Measurements from ENCODE around the gene WEE2.
A peak's percentile ranks its signal among the peaks of the same experiment; 100 is the strongest.

Gene WEE2

DNA sequence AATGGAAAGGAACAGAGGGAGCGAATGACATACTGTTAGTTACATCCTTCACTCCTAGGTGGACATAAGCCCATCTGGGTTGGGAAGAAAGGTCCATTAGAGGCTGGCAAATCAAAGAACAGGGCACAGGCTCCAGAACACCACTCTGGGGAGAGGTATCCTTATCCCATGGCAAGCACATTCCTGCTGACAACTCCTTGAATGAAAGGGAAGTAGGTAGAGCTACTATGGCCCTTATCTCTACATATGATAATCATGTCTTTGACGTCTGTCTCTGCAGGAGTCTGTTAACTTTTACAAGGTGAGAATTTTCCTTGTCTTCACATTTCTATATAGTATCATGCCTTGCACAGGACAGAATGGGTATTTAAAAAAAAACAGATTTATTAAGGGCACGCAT is 16.6 kb upstream of the WEE2 start:
- Histone ChIP-seq H3K9ac (ENCODE audit: low read depth, low read length) (no peak overlapping the region), H3K9me3 (ENCODE audit: insufficient read depth, low read depth, low read length) (no peaks in the 10 kb centered on the region), H3K27ac (ENCODE audit: low read depth, low read length) (no peak overlapping the region), H3K4me1 (ENCODE audit: insufficient read depth, low read length) (peaks cover 4% of the 10 kb centered on the region; the same call in 1 of the 2 replicates), H3K27me3 (ENCODE audit: insufficient read depth, low read length) (no peaks in the 10 kb centered on the region), H3K36me3 (ENCODE audit: insufficient read depth, low read length) (no peaks in the 10 kb centered on the region), H3K4me3 (ENCODE audit: low read length) (no peak overlapping the region)
- 89% methylated on average over 1 of the region's 3 CpGs for WGBS

DNA sequence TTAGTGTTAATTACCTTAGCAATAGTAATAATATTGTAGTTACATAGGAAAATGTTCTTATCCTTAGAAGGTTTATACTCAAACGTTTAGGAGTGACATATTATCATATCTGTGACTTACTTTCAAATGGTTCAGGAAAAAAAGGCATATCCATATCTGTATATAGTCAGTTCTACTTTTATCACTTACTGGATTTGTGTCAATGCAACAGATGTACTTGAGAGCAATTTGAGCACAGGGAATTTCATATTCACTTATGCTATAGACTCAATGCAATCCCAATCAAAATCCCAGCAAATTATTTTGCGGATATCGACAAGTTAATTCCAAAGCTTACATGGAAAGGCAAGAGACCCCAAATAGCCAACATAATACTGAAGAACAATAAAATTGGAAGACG is 16.2 kb upstream of the WEE2 start:
- H3K4me1 ChIP-seq (ENCODE audit: insufficient read depth, low read length) = peaks cover 7% of the 10 kb centered on the region
- H3K4me3 ChIP-seq (ENCODE audit: low read length) = no peak overlapping the region
- no peaks in the 10 kb centered on the region for H3K36me3 ChIP-seq (ENCODE audit: insufficient read depth, low read length)
- H3K9me3 ChIP-seq (ENCODE audit: insufficient read depth, low read depth, low read length) = no peaks in the 10 kb centered on the region
- no peaks in the 10 kb centered on the region for H3K27me3 ChIP-seq (ENCODE audit: insufficient read depth, low read length)
- H3K9ac ChIP-seq (ENCODE audit: low read depth, low read length) = no peak overlapping the region
- no peak overlapping the region for H3K27ac ChIP-seq (ENCODE audit: low read depth, low read length)
- 98% methylated on average over 2 of the region's 4 CpGs for WGBS

DNA sequence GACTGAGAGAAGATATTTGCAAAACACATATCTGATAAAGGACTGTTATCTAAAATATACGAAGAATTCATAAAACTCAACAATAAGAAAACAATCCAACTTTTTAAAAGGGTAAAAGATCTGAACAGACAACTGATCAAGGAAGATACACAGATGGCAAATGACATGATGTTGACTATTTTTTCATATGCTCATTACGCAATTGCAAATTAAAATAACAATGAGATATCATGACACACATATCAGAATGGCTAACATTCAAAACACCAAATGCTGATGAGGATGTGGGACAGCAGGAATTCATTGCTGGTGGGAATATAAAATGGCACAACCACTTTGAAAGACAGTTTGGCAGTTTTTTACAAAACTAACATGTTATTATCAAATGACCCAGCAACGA is 15.1 kb upstream of the WEE2 start:
- peaks cover 18% of the 10 kb centered on the region for H3K4me1 ChIP-seq (ENCODE audit: insufficient read depth, low read length)
- H3K36me3 ChIP-seq (ENCODE audit: insufficient read depth, low read length) = no peaks in the 10 kb centered on the region
- WGBS = 100% methylated on average over 3 of the region's 3 CpGs
- no peak overlapping the region for H3K9ac ChIP-seq (ENCODE audit: low read depth, low read length)
- H3K9me3 ChIP-seq (ENCODE audit: insufficient read depth, low read depth, low read length) = no peaks in the 10 kb centered on the region
- no peaks in the 10 kb centered on the region for H3K27me3 ChIP-seq (ENCODE audit: insufficient read depth, low read length)
- H3K27ac ChIP-seq (ENCODE audit: low read depth, low read length) = no peak overlapping the region
- no peak overlapping the region for H3K4me3 ChIP-seq (ENCODE audit: low read length)

DNA sequence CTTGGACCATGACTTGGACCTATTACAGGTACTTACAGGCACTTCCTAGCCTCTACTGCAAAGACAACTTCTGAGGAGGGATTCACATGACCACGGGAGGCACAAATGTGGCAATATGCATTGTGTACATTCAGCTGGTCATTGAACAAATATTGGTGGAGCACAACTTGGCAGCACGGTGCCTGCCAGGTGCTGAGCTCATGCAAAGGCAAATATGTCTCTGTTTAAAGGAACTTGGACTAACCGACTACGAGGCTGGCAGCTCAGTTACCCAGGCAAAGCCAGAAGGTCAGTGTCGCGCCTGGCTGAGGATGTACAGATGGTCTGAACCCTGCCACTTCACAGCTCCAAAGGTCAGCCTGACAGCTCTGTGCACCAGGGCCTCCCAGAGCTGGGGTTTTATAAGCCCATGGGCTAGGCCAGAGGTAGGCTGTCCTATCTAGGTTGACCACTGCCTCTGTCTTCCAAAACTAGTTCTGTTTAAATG is 12.3 kb upstream of the WEE2 start:
- 95% methylated on average over 6 of the region's 6 CpGs for WGBS
- no peaks in the 10 kb centered on the region for H3K36me3 ChIP-seq (ENCODE audit: insufficient read depth, low read length)
- no peak overlapping the region for H3K4me3 ChIP-seq (ENCODE audit: low read length)
- H3K9ac ChIP-seq (ENCODE audit: low read depth, low read length) = no peak overlapping the region
- no peaks in the 10 kb centered on the region for H3K9me3 ChIP-seq (ENCODE audit: insufficient read depth, low read depth, low read length)
- H3K27me3 ChIP-seq (ENCODE audit: insufficient read depth, low read length) = 0 out of 2 replicates have a peak, but pooled peaks cover 4% of the 10 kb centered on the region
- H3K4me1 ChIP-seq (ENCODE audit: insufficient read depth, low read length) = peaks cover 27% of the 10 kb centered on the region
- H3K27ac ChIP-seq (ENCODE audit: low read depth, low read length) = no peak overlapping the region

DNA sequence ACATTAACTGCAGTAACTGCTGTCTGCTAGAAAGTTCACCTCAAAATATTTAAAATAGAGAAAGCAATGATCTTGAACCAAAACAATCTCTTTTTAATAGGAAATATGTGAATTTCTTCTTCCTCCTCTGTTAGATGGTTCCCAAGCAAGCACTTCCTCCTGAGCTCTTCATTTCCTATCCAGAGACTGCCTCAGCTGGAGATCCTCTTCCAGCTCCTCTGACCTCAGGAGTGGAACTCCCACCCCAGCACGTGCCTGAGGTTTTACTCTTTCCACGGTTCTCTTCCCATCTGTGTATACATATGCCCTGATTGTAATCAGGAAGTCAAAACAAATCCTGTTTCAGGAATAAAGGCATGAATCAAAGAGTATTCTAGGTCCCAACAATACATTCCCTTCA is 11.8 kb upstream of the WEE2 start:
- H3K9me3 ChIP-seq (ENCODE audit: insufficient read depth, low read depth, low read length) = no peaks in the 10 kb centered on the region
- H3K27me3 ChIP-seq (ENCODE audit: insufficient read depth, low read length) = 0 out of 2 replicates have a peak, but pooled peaks cover 6% of the 10 kb centered on the region
- H3K27ac ChIP-seq (ENCODE audit: low read depth, low read length) = no peak overlapping the region
- H3K4me1 ChIP-seq (ENCODE audit: insufficient read depth, low read length) = peaks cover 27% of the 10 kb centered on the region
- WGBS = 96% methylated on average over 2 of the region's 2 CpGs
- no peak overlapping the region for H3K9ac ChIP-seq (ENCODE audit: low read depth, low read length)
- no peak overlapping the region for H3K4me3 ChIP-seq (ENCODE audit: low read length)
- H3K36me3 ChIP-seq (ENCODE audit: insufficient read depth, low read length) = no peaks in the 10 kb centered on the region

DNA sequence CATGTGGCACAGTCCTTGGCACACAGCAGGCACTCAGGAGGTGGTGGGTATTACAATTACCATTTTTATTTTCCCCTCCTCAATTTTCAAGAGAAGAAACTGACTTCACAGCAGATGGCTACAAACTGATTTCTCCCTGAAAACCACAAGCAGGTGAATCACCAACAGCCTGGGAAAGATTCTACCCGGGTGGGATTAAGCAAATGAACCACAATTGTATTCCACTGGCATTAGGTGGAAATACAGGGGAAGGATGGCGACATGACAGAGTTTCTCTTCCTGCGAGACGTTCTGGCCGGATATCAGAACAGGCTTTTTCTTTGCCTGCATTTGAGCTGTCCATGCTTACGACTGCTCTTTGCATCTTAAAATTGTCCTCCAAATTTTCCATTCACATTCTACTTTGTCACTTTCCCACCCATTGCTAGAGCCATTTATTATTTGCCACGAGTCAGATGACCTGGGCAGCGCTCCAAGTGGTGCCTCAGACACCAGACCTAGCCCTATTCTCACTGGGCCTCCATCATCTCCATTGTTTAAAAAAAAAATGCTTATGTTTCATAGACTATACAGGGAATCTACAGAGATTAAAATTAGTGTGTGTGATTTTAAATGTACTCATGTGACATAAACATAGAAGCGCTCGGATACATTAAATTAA is 10.8 kb upstream of the WEE2 start:
- H3K9me3 ChIP-seq (ENCODE audit: insufficient read depth, low read depth, low read length) = no peaks in the 10 kb centered on the region
- no peak overlapping the region for H3K9ac ChIP-seq (ENCODE audit: low read depth, low read length)
- no peaks in the 10 kb centered on the region for H3K36me3 ChIP-seq (ENCODE audit: insufficient read depth, low read length)
- no peak overlapping the region for H3K27ac ChIP-seq (ENCODE audit: low read depth, low read length)
- WGBS = 83% methylated on average over 10 of the region's 10 CpGs
- H3K27me3 ChIP-seq (ENCODE audit: insufficient read depth, low read length) = peaks cover 8% of the 10 kb centered on the region
- no peak overlapping the region for H3K4me3 ChIP-seq (ENCODE audit: low read length)
- peaks cover 23% of the 10 kb centered on the region for H3K4me1 ChIP-seq (ENCODE audit: insufficient read depth, low read length)

DNA sequence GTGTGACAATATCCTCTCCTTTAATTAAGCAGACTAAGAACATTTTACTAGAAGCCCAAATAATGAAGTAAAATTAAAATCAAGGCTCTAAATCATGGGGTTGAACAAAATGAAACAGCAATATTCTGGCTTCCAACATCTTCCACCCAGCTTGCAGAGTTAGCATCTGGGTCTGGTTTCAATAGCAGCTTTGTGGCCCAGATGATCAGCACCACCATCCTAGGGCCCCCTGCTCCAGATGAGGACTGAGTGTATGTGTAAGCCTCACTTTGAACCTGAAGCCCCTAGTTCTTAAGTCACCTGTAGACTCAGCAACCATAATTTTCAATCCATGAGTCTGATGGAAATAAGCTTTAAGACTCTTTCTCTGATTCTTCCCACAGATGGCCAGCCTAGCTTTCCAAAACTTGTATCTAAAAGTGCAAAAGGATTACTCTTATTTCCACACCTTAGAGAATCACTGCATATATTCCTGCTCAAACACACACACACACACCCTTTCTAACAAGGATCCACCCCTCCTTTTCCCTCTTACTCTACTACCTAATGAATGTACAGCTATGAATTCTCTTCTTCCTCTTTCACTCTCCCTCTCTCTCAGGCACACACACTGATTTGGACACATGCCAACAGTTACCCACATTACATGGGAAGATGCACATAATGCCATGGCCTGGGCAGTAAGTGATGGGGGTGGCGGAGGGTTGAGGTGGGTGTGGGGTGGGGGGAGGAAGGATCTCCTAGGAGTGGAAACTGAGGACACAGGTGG is 9.7 kb upstream of the WEE2 start:
- Histone ChIP-seq H3K27ac (ENCODE audit: low read depth, low read length) (no peak overlapping the region), H3K9ac (ENCODE audit: low read depth, low read length) (no peak overlapping the region), H3K9me3 (ENCODE audit: insufficient read depth, low read depth, low read length) (no peaks in the 10 kb centered on the region), H3K4me1 (ENCODE audit: insufficient read depth, low read length) (peaks cover 23% of the 10 kb centered on the region), H3K27me3 (ENCODE audit: insufficient read depth, low read length) (peaks cover 19% of the 10 kb centered on the region), H3K36me3 (ENCODE audit: insufficient read depth, low read length) (no peaks in the 10 kb centered on the region), H3K4me3 (ENCODE audit: low read length) (no peak overlapping the region)
- 100% methylated on average over 1 of the region's 1 CpG for WGBS

DNA sequence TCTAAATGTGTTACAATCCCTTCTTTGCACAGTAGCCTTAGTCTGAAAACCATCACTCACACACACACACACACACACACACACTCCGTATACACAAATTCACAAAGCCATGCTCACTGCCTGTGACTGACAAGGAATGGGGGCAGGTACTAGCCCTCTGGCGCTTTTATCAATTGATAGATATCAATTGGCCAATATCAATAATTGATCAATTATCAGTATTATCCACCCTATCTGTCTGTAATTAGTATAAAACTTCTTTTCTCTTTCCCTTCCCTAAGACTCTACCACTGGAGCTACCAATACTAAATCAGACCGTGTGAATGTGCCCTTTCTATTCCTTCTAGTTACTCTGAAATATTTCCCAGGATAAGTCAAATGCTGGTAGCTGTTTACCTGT is 8.3 kb upstream of the WEE2 start:
- H3K9me3 ChIP-seq (ENCODE audit: insufficient read depth, low read depth, low read length) = no peaks in the 10 kb centered on the region
- no peak overlapping the region for H3K27ac ChIP-seq (ENCODE audit: low read depth, low read length)
- peaks cover 32% of the 10 kb centered on the region for H3K4me1 ChIP-seq (ENCODE audit: insufficient read depth, low read length)
- no peaks in the 10 kb centered on the region for H3K36me3 ChIP-seq (ENCODE audit: insufficient read depth, low read length)
- 72% methylated on average over 3 of the region's 3 CpGs for WGBS
- H3K4me3 ChIP-seq (ENCODE audit: low read length) = no peak overlapping the region
- H3K27me3 ChIP-seq (ENCODE audit: insufficient read depth, low read length) = peaks cover 29% of the 10 kb centered on the region
- no peak overlapping the region for H3K9ac ChIP-seq (ENCODE audit: low read depth, low read length)

DNA sequence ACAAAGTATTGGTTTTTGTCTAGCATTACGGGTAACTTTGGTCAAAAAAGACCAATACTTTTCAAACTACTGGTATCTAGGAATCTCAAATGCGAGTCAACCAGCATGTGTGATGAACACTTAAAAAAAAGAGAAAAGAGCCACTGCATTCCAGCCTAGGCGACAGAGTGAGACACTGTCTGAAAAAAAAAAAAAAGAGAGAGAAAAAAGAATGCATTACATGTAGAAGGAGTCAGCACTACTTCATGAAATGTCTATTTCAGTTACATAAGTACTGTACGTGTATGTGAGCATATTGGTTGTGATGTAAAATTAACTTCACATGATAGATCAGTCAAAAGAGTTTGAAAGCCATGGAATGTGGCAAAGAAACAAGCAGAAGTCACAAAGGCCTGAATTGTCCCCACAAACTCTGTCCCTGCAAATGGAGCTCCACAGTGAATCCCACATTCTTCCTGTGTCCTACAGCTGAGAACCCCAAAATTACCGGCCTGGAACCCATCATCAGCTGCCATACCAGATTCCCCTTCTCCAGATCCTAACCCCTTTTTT is 7.8 kb upstream of the WEE2 start:
- H3K9ac ChIP-seq (ENCODE audit: low read depth, low read length) = no peak overlapping the region
- peaks cover 29% of the 10 kb centered on the region for H3K27me3 ChIP-seq (ENCODE audit: insufficient read depth, low read length)
- 73% methylated on average over 5 of the region's 5 CpGs for WGBS
- no peak overlapping the region for H3K27ac ChIP-seq (ENCODE audit: low read depth, low read length)
- no peaks in the 10 kb centered on the region for H3K9me3 ChIP-seq (ENCODE audit: insufficient read depth, low read depth, low read length)
- no peaks in the 10 kb centered on the region for H3K36me3 ChIP-seq (ENCODE audit: insufficient read depth, low read length)
- peak overlapping the region; percentile 78 for H3K4me3 ChIP-seq (ENCODE audit: low read length)
- peaks cover 32% of the 10 kb centered on the region for H3K4me1 ChIP-seq (ENCODE audit: insufficient read depth, low read length)

DNA sequence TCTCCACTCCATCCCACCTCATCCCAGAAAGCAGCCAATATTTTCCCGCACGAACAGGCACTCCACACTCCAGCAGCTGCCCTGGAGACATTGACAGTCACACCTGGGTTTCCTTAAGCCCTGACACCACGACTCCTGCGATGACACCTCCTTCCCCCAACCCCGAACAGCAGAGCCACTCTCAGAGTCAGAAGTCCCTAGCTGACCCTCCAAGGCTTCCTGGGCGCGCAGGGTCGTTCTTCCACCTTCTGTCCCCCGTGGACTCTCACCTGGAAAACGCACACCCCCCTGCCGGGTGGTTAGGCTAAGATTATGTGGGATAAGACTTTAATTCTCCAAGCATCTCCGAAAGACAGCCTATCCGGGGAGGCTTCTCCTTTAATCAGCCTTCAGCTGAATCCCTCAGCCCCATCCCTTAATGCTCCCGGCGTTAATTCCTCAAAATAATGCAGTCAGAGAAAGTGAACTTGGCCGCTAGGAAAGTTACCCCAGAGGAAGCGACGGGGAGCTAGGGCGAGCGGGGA is 7.2 kb upstream of the WEE2 start:
- Histone ChIP-seq H3K9me3 (ENCODE audit: insufficient read depth, low read depth, low read length) (no peaks in the 10 kb centered on the region), H3K27me3 (ENCODE audit: insufficient read depth, low read length) (peaks cover 29% of the 10 kb centered on the region), H3K9ac (ENCODE audit: low read depth, low read length) (no peak overlapping the region), H3K4me3 (ENCODE audit: low read length) (peak overlapping the region; percentile 78), H3K4me1 (ENCODE audit: insufficient read depth, low read length) (peaks cover 32% of the 10 kb centered on the region), H3K36me3 (ENCODE audit: insufficient read depth, low read length) (no peaks in the 10 kb centered on the region), H3K27ac (ENCODE audit: low read depth, low read length) (no peak overlapping the region)
- WGBS = 8% methylated on average over 14 of the region's 20 CpGs

DNA sequence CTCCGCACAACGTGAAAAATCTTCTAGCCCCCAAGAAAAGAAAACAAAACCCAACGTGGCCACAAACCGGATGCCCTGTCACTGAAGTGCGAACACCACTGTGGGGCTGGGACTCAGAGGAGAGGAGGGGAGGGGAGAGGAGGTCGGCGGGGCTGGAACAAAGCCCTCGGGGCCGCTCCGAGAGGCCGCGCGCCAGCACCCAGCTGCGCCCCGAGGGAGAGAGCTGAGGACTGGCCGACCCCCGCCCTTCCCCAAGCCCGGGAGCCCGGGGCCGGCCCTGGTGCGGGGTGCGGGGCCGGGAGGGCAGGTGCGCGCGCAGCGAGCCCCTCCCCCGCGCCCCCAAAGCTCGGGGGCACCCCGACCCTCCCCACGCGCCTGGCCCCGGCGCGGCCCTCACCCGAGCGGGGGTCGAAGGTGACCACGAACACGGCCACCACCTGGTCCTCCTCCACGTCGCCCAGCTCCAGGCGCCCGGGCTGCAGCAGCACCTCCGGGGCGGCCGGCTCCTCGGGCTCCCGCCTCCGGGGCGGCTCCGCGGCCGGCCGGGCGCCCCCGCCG is 6.6 kb upstream of the WEE2 start:
- Histone ChIP-seq H3K9me3 (ENCODE audit: insufficient read depth, low read depth, low read length) (no peaks in the 10 kb centered on the region), H3K27ac (ENCODE audit: low read depth, low read length) (no peak overlapping the region; the same call in 1 of the 2 replicates), H3K4me1 (ENCODE audit: insufficient read depth, low read length) (peaks cover 33% of the 10 kb centered on the region), H3K36me3 (ENCODE audit: insufficient read depth, low read length) (no peaks in the 10 kb centered on the region), H3K27me3 (ENCODE audit: insufficient read depth, low read length) (peaks cover 29% of the 10 kb centered on the region), H3K4me3 (ENCODE audit: low read length) (peak overlapping the region; percentile 78), H3K9ac (ENCODE audit: low read depth, low read length) (peak overlapping the region; percentile 66)
- WGBS = under 1% methylated on average over 59 of the region's 59 CpGs

All from HUES64 (cell line).